Dendritic cell treated with granulocyte-macrophage colony-stimulating factor and Interleukin-4, amounts not matched to agents 40 ng/mL and 50 ng/mL, for 4 days (primary cell): Measurements from ENCODE around the gene AFF3.
A peak's percentile ranks its signal among the peaks of the same experiment; 100 is the strongest.

ENCODE experiments used
- H3K27ac Mint-ChIP-seq: one replicate; pipeline ENCODE4 v1.8.0; 2022; ENCODE audit warnings: mild to moderate bottlenecking, mixed read lengths
- H3K27me3 Mint-ChIP-seq: one replicate; pipeline ENCODE4 v1.8.0; 2022; ENCODE audit warnings: mild to moderate bottlenecking, mixed read lengths
- H3K36me3 Mint-ChIP-seq: one replicate; pipeline ENCODE4 v1.8.0; 2022; ENCODE audit warnings: low read depth, mixed read lengths
- H3K4me1 Mint-ChIP-seq: one replicate; pipeline ENCODE4 v1.8.0; 2022; ENCODE audit warnings: low read depth, mixed read lengths
- H3K4me3 Mint-ChIP-seq: one replicate; pipeline ENCODE4 v1.8.0; 2022; ENCODE audit warnings: mild to moderate bottlenecking, moderate library complexity, mixed read lengths
- H3K9me3 Mint-ChIP-seq: one replicate; pipeline ENCODE4 v1.8.0; 2022; ENCODE audit warnings: mixed read lengths
- intact Hi-C: fragments of 100-400 bp; cut with micrococcal nuclease; formaldehyde crosslinking; loops from one replicate; pipeline ENCODE4 v1.15.0; 2022

Gene AFF3

DNA sequence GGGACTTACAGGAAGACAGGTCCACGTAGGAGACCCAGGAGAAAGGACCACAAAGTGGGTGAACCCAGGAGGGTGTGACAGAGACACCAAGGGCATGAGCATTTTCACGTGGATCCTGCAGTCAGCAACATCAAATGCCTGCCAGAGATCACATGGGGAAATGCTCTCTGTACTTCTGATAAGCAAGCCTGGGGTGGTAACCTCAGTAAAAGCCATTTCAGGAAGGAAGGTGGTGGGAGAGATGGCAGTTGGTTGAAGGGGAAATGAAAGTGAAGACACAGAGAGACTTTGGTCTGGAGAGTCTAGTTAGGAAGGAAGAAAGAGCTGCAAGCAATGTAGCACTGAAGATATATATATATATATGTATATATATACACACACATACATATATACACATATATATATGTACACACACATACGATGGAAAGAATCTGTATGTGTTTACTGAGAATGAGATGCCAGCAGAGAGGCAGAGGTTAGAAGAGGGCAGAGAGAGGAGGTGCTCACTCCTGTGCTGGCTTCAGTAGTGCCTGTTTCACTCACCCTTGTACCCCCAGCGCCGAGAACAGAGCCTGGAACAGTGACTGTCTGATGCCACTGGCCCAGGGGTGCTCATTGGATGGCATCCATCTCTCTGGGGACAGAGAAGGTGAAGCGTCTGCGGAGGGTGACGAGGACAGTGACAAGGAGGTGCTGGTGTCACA, 314.9 kb downstream of the AFF3 start:
- Mint-ChIP-seq H3K27ac (peak overlapping the region; percentile 8), H3K4me1 (peaks cover 26% of the 10 kb centered on the region), H3K9me3 (peaks cover 9% of the 10 kb centered on the region), H3K27me3 (no peaks in the 10 kb centered on the region), H3K4me3 (no peak overlapping the region), H3K36me3 (no peaks in the 10 kb centered on the region)
- intact Hi-C loops = loop anchor here (10.0 kb wide), 1 partner anchor 417 kb away; no protein-coding TSS in a partner anchor

DNA sequence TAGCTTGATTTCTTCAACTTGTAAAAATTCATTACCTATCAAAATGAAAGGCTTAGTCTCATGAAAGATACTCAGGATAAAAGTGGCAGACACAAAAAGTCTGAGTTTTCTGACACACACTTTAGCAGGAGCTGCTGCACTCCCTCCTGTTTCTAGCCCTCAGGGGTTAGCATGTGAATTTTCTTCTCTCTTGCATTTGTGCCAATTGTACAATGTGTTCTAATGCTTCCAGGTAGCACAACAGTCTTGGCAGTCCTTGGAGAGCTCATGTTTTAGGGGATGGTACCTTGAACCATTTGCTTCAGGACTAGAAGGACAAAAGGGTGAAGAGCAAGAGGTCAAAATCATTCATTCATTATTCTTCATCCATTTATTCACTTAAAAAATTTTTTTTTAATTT, 316.8 kb downstream of the AFF3 start:
- intact Hi-C loops = loop anchor here (10.0 kb wide), 1 partner anchor 419 kb away; no protein-coding TSS in a partner anchor
- H3K27ac Mint-ChIP-seq = no peak overlapping the region
- H3K4me3 Mint-ChIP-seq = no peak overlapping the region
- H3K9me3 Mint-ChIP-seq = peaks cover 9% of the 10 kb centered on the region
- peaks cover 30% of the 10 kb centered on the region for H3K4me1 Mint-ChIP-seq
- no peaks in the 10 kb centered on the region for H3K27me3 Mint-ChIP-seq
- no peaks in the 10 kb centered on the region for H3K36me3 Mint-ChIP-seq

DNA sequence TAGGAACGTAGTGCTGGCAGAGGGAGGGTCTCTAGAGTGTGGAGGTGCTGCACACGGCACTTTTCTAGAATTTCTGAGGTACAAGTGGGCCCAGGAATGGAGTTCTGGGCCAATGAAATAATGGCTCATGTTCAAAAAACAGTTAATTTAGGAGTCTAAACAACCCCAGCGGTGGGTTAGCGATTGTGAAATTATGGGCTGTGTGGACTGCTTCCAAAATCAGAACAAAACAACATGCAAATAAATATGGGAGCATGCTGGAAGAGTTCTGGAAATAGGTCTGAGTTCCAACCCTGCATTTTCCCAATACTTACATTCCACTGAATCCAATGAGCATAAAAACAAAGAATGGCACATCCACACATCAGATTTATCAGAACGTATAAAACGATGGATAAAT, 317.6 kb downstream of the AFF3 start:
- intact Hi-C loops = loop anchor here (5.0 to 10.0 kb wide), 2 partner anchors 267 to 420 kb away; no protein-coding TSS in a partner anchor
- H3K4me3 Mint-ChIP-seq = no peak overlapping the region
- H3K36me3 Mint-ChIP-seq = no peaks in the 10 kb centered on the region
- peaks cover 31% of the 10 kb centered on the region for H3K4me1 Mint-ChIP-seq
- H3K9me3 Mint-ChIP-seq = peaks cover 8% of the 10 kb centered on the region
- H3K27ac Mint-ChIP-seq = no peak overlapping the region
- no peaks in the 10 kb centered on the region for H3K27me3 Mint-ChIP-seq

DNA sequence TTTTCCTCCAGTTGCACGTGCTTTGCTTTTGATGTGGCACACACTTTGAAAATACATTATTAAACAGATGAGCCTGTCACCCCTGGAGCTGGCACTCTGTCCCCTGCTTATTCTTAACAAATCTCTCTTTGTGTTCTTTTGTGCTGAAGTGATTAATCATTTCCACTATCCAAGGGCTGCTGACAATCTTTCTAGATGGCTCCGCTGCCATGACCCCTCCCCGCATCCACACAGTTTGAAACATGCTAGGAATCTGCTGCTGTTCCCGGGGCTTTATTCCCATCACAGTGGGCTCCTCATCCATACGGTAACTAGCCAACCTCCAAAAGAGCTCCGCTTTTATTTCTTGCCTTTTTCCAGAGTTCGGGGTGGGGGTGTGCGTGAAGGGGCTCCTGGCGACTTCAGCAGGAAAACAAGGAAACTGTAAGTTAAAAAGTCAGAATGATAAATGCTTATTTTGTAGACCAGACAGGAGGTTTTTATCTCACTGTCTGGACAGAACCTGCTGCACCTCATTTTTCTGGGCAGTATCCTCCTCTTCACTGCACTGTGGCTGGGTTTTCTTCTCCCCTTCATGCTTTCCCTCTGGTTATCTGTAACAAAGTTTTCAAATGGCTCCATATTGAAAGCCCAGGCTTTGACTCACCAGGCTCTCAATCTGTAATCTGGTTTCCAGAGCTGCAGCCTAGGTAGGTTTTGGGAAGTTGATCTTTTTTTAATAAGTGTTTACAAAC, 319.7 kb downstream of the AFF3 start:
- Mint-ChIP-seq H3K27ac (no peak overlapping the region), H3K9me3 (no peaks in the 10 kb centered on the region), H3K27me3 (no peaks in the 10 kb centered on the region), H3K36me3 (no peaks in the 10 kb centered on the region), H3K4me3 (no peak overlapping the region), H3K4me1 (peaks cover 21% of the 10 kb centered on the region)
- intact Hi-C loops = loop anchor here (5.0 to 10.0 kb wide), 2 partner anchors 265 to 422 kb away; no protein-coding TSS in a partner anchor

DNA sequence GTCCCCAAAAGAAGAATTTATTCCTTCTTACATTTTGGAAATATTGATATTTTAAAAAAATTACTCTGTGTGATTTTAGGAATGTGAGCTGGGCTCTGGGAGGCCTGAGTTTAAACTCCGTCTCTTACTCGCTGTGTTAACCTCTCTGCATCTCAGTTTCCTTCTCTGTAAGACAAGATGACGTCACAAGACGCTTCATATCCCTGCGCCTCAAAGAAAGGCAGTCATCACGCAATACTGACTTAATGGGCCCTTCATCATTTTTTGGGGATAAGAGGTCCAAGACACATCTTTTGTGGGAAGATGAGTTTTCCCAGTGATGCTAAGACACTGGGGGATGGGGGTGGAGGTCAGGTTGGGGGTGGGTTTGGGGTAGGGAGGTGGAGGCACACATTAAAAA, 320.4 kb downstream of the AFF3 start:
- H3K27ac Mint-ChIP-seq = no peak overlapping the region
- H3K27me3 Mint-ChIP-seq = no peaks in the 10 kb centered on the region
- intact Hi-C loops = loop anchor here (5.0 to 10.0 kb wide), 2 partner anchors 265 to 423 kb away; no protein-coding TSS in a partner anchor
- H3K4me3 Mint-ChIP-seq = no peak overlapping the region
- H3K36me3 Mint-ChIP-seq = no peaks in the 10 kb centered on the region
- H3K4me1 Mint-ChIP-seq = peaks cover 19% of the 10 kb centered on the region
- H3K9me3 Mint-ChIP-seq = no peaks in the 10 kb centered on the region

DNA sequence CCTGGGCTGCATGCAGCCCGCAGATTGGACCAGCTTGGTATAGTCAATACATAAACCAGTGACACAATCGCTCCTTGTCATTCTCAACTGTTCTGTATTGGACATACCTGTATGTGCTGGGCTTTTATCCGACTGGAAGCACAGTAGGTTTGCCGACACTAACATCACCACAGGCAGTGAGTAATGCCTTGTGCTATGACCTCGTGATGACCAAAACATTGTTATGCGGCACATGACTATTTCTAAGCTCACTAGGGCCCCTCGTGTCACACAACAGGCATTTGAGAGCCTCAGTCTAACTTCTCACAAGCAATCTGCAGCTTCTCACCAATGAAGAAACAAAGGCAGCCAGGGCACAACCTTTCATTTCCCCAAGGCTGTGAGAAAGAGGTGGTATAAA, 320.8 kb downstream of the AFF3 start:
- H3K4me1 Mint-ChIP-seq = peaks cover 18% of the 10 kb centered on the region
- intact Hi-C loops = loop anchor here (5.0 to 10.0 kb wide), 2 partner anchors 264 to 423 kb away; no protein-coding TSS in a partner anchor
- H3K27me3 Mint-ChIP-seq = no peaks in the 10 kb centered on the region
- no peak overlapping the region for H3K27ac Mint-ChIP-seq
- H3K36me3 Mint-ChIP-seq = peaks cover 1% of the 10 kb centered on the region
- H3K9me3 Mint-ChIP-seq = peaks cover 1% of the 10 kb centered on the region
- no peak overlapping the region for H3K4me3 Mint-ChIP-seq

DNA sequence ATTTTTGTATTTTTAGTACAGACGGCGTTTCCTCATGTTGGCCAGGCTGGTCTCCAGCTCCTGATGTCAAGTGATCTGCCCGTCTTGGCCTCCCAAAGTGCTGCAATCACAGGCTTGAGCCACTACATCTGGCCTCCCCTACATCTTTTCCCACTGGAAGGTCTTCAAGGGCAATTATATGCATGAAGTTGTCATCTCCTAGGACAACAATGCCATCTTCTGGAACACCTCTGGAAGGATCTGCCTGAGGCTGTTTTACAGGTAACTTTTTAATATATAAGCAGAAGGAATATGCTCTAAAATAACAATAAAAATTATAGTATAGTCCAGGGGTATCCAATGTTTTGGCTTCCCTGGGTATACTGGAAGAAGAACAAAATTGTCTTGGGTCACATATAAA, 321.4 kb downstream of the AFF3 start:
- peaks cover 7% of the 10 kb centered on the region for H3K36me3 Mint-ChIP-seq
- H3K4me3 Mint-ChIP-seq = no peak overlapping the region
- H3K9me3 Mint-ChIP-seq = peaks cover 6% of the 10 kb centered on the region
- no peaks in the 10 kb centered on the region for H3K27me3 Mint-ChIP-seq
- H3K27ac Mint-ChIP-seq = no peak overlapping the region
- H3K4me1 Mint-ChIP-seq = peaks cover 17% of the 10 kb centered on the region
- intact Hi-C loops = loop anchor here (5.0 to 10.0 kb wide), 2 partner anchors 264 to 424 kb away; no protein-coding TSS in a partner anchor

DNA sequence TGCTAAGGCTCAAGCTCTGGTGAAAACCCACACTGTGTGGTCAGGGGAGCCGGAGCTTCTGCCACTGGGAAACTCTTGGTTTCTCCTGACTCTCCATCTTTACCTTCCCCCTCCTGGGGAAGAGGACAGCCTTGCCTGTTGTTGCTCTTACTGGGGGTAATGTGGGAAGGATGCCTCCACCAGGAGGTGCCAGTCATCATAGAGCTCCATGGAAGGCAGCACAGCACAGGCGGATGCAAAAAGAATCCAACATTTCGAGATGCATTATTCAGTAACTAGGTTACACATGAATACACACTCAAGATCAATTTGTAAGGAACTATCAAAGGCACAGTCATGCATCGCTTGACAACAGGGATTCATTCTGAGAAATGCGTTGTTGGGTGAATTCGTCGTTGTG, 322.6 kb downstream of the AFF3 start:
- H3K27ac Mint-ChIP-seq = no peak overlapping the region
- peaks cover 14% of the 10 kb centered on the region for H3K36me3 Mint-ChIP-seq
- intact Hi-C loops = loop anchor here (2.0 to 10.0 kb wide), 3 partner anchors 93 to 425 kb away; no protein-coding TSS in a partner anchor

DNA sequence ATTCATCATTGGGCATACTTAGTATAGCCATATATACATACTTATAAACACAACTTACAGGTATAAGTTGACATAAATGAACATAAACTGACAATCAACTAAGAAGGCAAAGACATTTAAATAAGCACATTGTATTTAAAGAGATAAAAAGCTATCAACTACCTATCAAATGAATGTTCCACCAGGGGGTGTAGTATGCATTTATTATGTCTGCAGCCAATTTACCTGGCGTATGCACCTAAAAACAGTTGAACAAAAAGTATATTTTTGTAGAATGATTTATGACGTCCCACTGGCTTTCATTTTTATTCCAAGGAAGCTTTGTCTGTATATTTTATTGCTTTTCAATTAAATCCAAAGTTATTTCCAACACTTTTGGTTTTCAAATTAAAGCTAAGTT, 323.5 kb downstream of the AFF3 start:
- H3K4me3 Mint-ChIP-seq = no peak overlapping the region
- intact Hi-C loops = loop anchor here (2.0 kb wide), 1 partner anchor 92 kb away; no protein-coding TSS in a partner anchor
- H3K9me3 Mint-ChIP-seq = peaks cover 16% of the 10 kb centered on the region
- no peak overlapping the region for H3K27ac Mint-ChIP-seq
- no peaks in the 10 kb centered on the region for H3K27me3 Mint-ChIP-seq
- H3K36me3 Mint-ChIP-seq = peaks cover 14% of the 10 kb centered on the region
- H3K4me1 Mint-ChIP-seq = peaks cover 17% of the 10 kb centered on the region

More for the DNA sequence above, 322.6 kb downstream of the AFF3 start:
- Mint-ChIP-seq H3K9me3 (peaks cover 16% of the 10 kb centered on the region), H3K27me3 (no peaks in the 10 kb centered on the region), H3K4me1 (peaks cover 17% of the 10 kb centered on the region), H3K4me3 (no peak overlapping the region)

DNA sequence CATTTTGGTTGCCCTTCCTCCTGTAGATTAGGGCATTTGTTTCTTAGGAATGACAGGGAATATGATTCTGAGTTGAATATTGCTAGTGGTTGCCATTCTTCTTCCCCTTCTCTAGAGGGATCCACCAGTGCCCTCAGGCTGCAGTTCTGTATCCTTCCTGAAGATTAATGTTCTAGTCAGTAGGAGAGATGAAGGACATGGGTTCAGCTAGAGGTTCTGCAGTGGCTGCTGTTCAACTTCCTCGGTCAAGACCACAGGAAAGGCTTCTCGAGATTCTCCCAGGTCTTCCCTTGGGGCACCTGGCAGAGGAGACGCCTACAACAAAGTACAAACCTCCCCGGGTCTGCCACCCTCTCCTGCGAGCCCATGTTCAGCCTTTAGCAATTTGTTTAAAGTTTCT, 325.5 kb downstream of the AFF3 start:
- Mint-ChIP-seq H3K9me3 (peaks cover 16% of the 10 kb centered on the region), H3K4me3 (no peak overlapping the region), H3K36me3 (peaks cover 14% of the 10 kb centered on the region), H3K4me1 (peaks cover 23% of the 10 kb centered on the region), H3K27me3 (peaks cover 3% of the 10 kb centered on the region), H3K27ac (peak overlapping the region; percentile 12)
- intact Hi-C loops = no loop called here

DNA sequence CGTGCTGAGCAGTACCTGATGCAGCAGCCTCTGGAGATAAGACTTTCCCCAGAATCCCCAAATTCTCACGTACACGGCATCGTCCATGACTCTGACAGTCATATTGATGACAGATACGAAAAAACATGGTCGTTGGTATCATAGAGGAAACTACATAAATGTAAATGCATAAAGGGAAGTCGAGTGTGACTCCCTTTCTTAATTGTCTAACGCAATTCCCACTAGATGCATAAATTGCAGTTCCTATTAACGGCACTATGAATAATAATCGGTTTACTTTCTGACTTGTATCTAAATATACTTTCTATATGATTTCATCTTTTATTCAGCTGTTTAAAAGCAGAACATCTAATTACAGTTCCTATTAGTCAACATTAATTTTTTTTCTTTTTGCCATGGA, 330.0 kb downstream of the AFF3 start:
- peaks cover 17% of the 10 kb centered on the region for H3K4me1 Mint-ChIP-seq
- peak overlapping the region; percentile 81 for H3K27ac Mint-ChIP-seq
- H3K27me3 Mint-ChIP-seq = peaks cover 3% of the 10 kb centered on the region
- peaks cover 16% of the 10 kb centered on the region for H3K9me3 Mint-ChIP-seq
- no peak overlapping the region for H3K4me3 Mint-ChIP-seq
- intact Hi-C loops = no loop called here
- H3K36me3 Mint-ChIP-seq = peaks cover 14% of the 10 kb centered on the region

DNA sequence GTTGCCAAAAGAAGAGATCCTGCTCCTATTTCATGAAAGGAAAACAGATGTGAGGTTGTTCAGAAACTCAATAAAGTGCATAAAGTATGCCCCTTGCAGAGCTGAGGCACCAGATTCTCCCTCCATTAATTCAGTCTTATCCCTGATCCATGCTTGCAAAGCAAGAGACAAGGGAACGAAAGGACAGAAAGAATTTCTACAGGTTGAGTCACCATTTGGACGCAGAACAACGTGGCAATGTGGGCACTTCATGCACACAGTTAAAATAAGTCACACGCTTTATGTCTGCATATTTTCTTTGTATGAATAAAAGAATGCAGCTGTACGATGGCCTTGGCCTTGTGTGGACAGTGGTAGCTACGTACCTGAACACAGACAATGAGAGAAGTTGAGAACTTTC, 330.8 kb downstream of the AFF3 start:
- peaks cover 15% of the 10 kb centered on the region for H3K9me3 Mint-ChIP-seq
- H3K27me3 Mint-ChIP-seq = peaks cover 3% of the 10 kb centered on the region
- H3K36me3 Mint-ChIP-seq = peaks cover 13% of the 10 kb centered on the region
- intact Hi-C loops = no loop called here
- H3K27ac Mint-ChIP-seq = no peak overlapping the region
- peaks cover 17% of the 10 kb centered on the region for H3K4me1 Mint-ChIP-seq
- no peak overlapping the region for H3K4me3 Mint-ChIP-seq

DNA sequence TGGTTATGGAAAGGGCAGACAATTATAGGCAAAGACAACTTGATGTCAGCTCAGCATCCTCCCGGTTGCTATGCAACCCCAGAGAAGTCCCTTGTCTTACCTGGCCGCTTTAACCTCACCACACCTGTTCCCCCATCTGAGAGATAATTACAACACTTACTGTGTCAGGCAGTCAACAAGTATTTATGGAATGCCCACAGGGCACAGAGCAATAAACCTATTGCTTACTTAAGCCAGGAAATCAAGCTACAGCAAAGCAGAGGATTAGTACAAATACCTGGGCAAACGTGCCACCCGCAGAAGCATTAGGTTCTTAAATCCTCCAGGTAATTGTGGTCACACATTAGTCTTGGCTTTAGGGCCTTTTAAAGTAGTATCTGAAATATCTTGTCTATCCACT, 332.2 kb downstream of the AFF3 start:
- Mint-ChIP-seq H3K4me3 (no peak overlapping the region), H3K27ac (no peak overlapping the region), H3K9me3 (peaks cover 2% of the 10 kb centered on the region), H3K4me1 (peaks cover 16% of the 10 kb centered on the region), H3K27me3 (peaks cover 3% of the 10 kb centered on the region), H3K36me3 (no peaks in the 10 kb centered on the region)
- intact Hi-C loops = no loop called here

DNA sequence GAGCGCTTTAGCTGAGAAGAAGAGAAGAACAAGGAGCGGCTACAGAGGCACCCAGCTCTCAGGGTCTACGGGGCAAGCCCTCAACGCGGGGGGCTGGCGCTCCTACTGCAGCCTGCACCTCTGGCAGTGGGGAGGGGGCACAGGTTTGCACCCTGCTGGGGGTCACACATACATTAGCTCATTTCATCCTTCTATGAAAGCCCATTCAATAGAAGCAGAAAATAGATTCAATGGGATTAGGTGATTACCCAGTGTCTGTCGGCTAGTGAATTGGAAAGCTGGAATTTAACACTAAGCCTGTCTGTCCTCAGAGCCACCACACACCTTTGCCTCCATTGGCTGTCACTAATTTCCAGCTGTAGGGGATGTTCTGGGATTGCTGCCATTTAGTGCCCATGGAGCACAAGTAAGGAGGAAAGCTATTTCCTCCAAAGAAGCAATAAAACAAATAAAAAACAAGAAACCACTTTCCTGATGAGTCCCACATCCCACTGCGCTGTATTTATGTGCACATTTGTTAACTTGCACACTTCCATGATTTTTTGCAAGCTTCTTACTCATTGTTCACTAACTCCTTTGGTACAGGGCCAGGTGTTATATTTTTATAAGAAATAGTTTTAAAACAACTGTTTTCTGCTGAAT, 333.0 kb downstream of the AFF3 start:
- H3K36me3 Mint-ChIP-seq = no peaks in the 10 kb centered on the region
- no peak overlapping the region for H3K27ac Mint-ChIP-seq
- intact Hi-C loops = no loop called here
- H3K27me3 Mint-ChIP-seq = peaks cover 3% of the 10 kb centered on the region
- no peaks in the 10 kb centered on the region for H3K9me3 Mint-ChIP-seq
- H3K4me3 Mint-ChIP-seq = no peak overlapping the region
- H3K4me1 Mint-ChIP-seq = peaks cover 16% of the 10 kb centered on the region
